CD4-positive, alpha-beta T cell (primary cell): ENCODE results near the gene LRP2. TPM values are rescaled to one million over a fixed set of nuclear protein-coding genes. Genes with fewer than 3 reads are reported as not detected.

Experiments
- ATAC-seq: fragments of 200-7000 bp; cut with Tn5 transposase; one replicate; pipeline ENCODE4 v1.10.0; 2022; ENCODE audit warnings: mild to moderate bottlenecking; ENCODE audit not compliant: poor library complexity
- CTCF ChIA-PET: fragments of 350-600 bp; sonication (Branson Sonifier 250); formaldehyde crosslinking; loops from one replicate; lab custom pipeline; 2021; ENCODE audit warnings: antibody characterized with exemption, inconsistent platforms; lab: Charles Lee
- POLR2A ChIA-PET: fragments of 350-600 bp; sonication (Branson Sonifier 250); formaldehyde crosslinking; loops from one replicate; lab custom pipeline; 2021; ENCODE audit warnings: antibody characterized with exemption, inconsistent platforms; lab: Charles Lee
- DNase-seq, 14 experiments: peaks; one replicate each; pipeline ENCODE4 v3.0.0-alpha.2; 2013 to 2020; ENCODE audit warnings: mixed read lengths in 2 of 14
- H3K27ac ChIP-seq, 2 donors: one replicate each; pipeline versions ENCODE4 v1.5.1 to v1.7.0; 2013; ENCODE audit warnings: low read length in 2 of 2, low read depth in 1 of 2, mild to moderate bottlenecking in 1 of 2
- H3K27me3 ChIP-seq, 2 experiments: 1 replicate in 1 of 2; 2 replicates in 1 of 2; pipeline versions ENCODE4 v1.6.1 to v1.7.0; 2013; ENCODE audit warnings: low read length in 2 of 2, control low read depth in 1 of 2, mild to moderate bottlenecking in 1 of 2, moderate library complexity in 1 of 2; ENCODE audit not compliant: insufficient read depth in 2 of 2, control insufficient read depth in 1 of 2
- H3K36me3 ChIP-seq: one replicate; pipeline ENCODE4 v1.6.1; 2013; ENCODE audit warnings: low read length, control low read depth; ENCODE audit not compliant: insufficient read depth
- H3K4me1 ChIP-seq: one replicate; pipeline ENCODE4 v1.6.1; 2013; ENCODE audit warnings: low read length, control low read depth; ENCODE audit not compliant: insufficient read depth
- H3K4me3 ChIP-seq: one replicate; pipeline ENCODE4 v1.5.1; 2013; ENCODE audit warnings: mild to moderate bottlenecking, low read length, moderate library complexity
- H3K9me3 ChIP-seq, 2 experiments: 1 replicate in 1 of 2; 2 replicates in 1 of 2; pipeline versions ENCODE4 v1.6.1 to v1.7.0; 2013; ENCODE audit warnings: low read length in 2 of 2, mild to moderate bottlenecking in 2 of 2, control low read depth in 1 of 2, moderate library complexity in 1 of 2; ENCODE audit not compliant: control insufficient read depth in 1 of 2, insufficient read depth in 1 of 2
- H3K27ac Mint-ChIP-seq: one replicate; pipeline ENCODE4 v1.8.0; 2020; ENCODE audit warnings: mixed read lengths
- H3K27me3 Mint-ChIP-seq: one replicate; pipeline ENCODE4 v1.8.0; 2021; ENCODE audit warnings: mixed read lengths
- H3K36me3 Mint-ChIP-seq: one replicate; pipeline ENCODE4 v1.8.0; 2021; ENCODE audit warnings: low read depth, mixed read lengths
- H3K4me1 Mint-ChIP-seq: one replicate; pipeline ENCODE4 v1.8.0; 2021; ENCODE audit warnings: low read depth, mixed read lengths
- H3K4me3 Mint-ChIP-seq: one replicate; pipeline ENCODE4 v1.8.0; 2020; ENCODE audit warnings: mild to moderate bottlenecking, mixed read lengths
- H3K9me3 Mint-ChIP-seq: one replicate; pipeline ENCODE4 v1.8.0; 2020; ENCODE audit warnings: mixed read lengths
- CTCF ChIP-seq: fragments of 200-600 bp; IDR thresholded peaks from one replicate; pipeline ENCODE4 v1.8.0; 2022; ENCODE audit warnings: antibody characterized with exemption, mild to moderate bottlenecking
- intact Hi-C, 2 experiments: fragments of 100-400 bp; cut with DNase I in 1 of 2; cut with micrococcal nuclease in 1 of 2; formaldehyde crosslinking; loops; one replicate each; pipeline versions ENCODE4 v1.15.1 to v1.9.0; 2023 to 2025; cut with DNase I, micrococcal nuclease
- total RNA-seq, 174 experiments: library from RNA in 2 of 174; stranded (reverse) in 2 of 174; gene quantifications; one replicate each; pipeline ENCODE4 v1.2.3 and lab custom pipeline; 2021 to 2026

The LRP2 gene
- total RNA-seq, 2 experiments from 2014 or later, result 0.03 TPM; not detected in 1

DNA sequence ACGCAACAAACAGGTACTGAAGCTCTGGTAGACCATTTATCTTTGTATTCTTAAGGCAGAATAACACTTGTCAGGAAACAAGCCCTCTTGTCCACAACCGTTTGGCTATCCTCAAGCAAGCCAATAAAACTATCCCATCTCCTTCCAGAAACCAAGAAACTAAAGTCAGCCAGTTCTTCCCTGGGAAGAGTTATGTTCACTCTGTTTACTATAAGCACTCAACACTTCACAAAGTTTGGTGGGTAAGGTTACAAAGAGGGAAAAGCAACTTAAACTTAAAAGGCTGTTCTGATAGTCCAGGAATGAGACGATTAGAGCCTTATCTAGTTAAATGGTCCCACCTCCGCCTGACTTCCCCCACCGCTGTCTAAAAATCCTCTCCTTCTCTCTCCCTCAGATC is 25.6 kb downstream of the LRP2 start:
- TF ChIP-seq CTCF, result no peak
- ChIA-PET POLR2A (no interaction called here), CTCF (no interaction called here)
- H3K9me3 Mint-ChIP-seq, result no peaks in the 10 kb centered on the region
- H3K4me3 Mint-ChIP-seq, result no peak overlapping the region
- no peak for DNase-seq
- no peaks in the 10 kb centered on the region for H3K27me3 ChIP-seq
- peaks cover 41% of the 10 kb centered on the region for H3K27me3 Mint-ChIP-seq
- no peaks in the 10 kb centered on the region for H3K36me3 Mint-ChIP-seq
- H3K27ac ChIP-seq, result no peak overlapping the region
- H3K4me1 ChIP-seq, result no peaks in the 10 kb centered on the region
- no peak overlapping the region for H3K4me3 ChIP-seq
- intact Hi-C loops, result no loop called here
- ATAC-seq, result no peak
- no peaks in the 10 kb centered on the region for H3K9me3 ChIP-seq
- no peak overlapping the region for H3K27ac Mint-ChIP-seq
- H3K36me3 ChIP-seq, result no peaks in the 10 kb centered on the region
- no peaks in the 10 kb centered on the region for H3K4me1 Mint-ChIP-seq

- no peak overlapping the region for H3K27ac Mint-ChIP-seq
- TF ChIP-seq CTCF, result no peak
- no peaks in the 10 kb centered on the region for H3K4me1 ChIP-seq
- no peaks in the 10 kb centered on the region for H3K36me3 ChIP-seq
- DNase-seq (no peak), ATAC-seq (no peak)
- intact Hi-C loops, result no loop called here
- H3K36me3 Mint-ChIP-seq, result no peaks in the 10 kb centered on the region
- ChIA-PET POLR2A (no interaction called here), CTCF (no interaction called here)
- H3K27me3 Mint-ChIP-seq, result peaks cover 21% of the 10 kb centered on the region
- H3K9me3 ChIP-seq, result no peaks in the 10 kb centered on the region
- H3K9me3 Mint-ChIP-seq, result no peaks in the 10 kb centered on the region
- no peak overlapping the region for H3K4me3 Mint-ChIP-seq
- H3K4me3 ChIP-seq, result no peak overlapping the region
- no peaks in the 10 kb centered on the region for H3K27me3 ChIP-seq
- no peak overlapping the region for H3K27ac ChIP-seq
- H3K4me1 Mint-ChIP-seq, result no peaks in the 10 kb centered on the region
These were observed 31.7 kb downstream of the LRP2 start for GRCh38 chr2:169330555-169331198.

- H3K27ac Mint-ChIP-seq, result no peak overlapping the region
- no peak for DNase-seq
- intact Hi-C loops, result no loop called here
- Histone ChIP-seq H3K9me3 (no peaks in the 10 kb centered on the region), H3K4me3 (no peak overlapping the region), H3K27ac (no peak overlapping the region), H3K4me1 (no peaks in the 10 kb centered on the region), H3K36me3 (no peaks in the 10 kb centered on the region), H3K27me3 (no peaks in the 10 kb centered on the region)
- no peaks in the 10 kb centered on the region for H3K9me3 Mint-ChIP-seq
- peaks cover 21% of the 10 kb centered on the region for H3K27me3 Mint-ChIP-seq
- no peak for ATAC-seq
- no peaks in the 10 kb centered on the region for H3K36me3 Mint-ChIP-seq
- ChIA-PET POLR2A (no interaction called here), CTCF (no interaction called here)
- no peaks in the 10 kb centered on the region for H3K4me1 Mint-ChIP-seq
- H3K4me3 Mint-ChIP-seq, result no peak overlapping the region
- TF ChIP-seq CTCF, result no peak
These were observed 32.4 kb downstream of the LRP2 start for GRCh38 chr2:169329688-169330554.
